ENCODE results near the gene ANO9.

ANO9 gene

DNA sequence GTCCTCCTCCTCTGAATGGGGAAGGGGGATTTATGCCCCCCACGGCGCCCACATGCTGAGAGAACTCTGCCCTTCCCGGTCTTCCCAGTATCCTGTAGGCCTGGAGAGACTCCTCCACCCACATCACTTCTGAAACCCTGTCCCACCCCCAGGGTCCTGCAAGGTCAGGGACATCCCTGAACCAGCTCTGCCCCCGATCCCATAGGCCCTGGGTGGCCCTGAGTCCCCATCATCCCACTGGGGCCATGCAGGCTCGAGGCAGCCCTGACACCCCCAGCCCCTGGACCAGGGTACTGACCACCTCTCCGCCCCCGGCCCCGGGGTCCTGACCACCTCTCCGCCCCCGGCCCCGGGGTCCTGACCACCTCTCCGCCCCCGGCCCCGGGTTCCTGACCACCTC, 60.8 kb downstream of the ANO9 start:
- DNase-seq = no peak

DNA sequence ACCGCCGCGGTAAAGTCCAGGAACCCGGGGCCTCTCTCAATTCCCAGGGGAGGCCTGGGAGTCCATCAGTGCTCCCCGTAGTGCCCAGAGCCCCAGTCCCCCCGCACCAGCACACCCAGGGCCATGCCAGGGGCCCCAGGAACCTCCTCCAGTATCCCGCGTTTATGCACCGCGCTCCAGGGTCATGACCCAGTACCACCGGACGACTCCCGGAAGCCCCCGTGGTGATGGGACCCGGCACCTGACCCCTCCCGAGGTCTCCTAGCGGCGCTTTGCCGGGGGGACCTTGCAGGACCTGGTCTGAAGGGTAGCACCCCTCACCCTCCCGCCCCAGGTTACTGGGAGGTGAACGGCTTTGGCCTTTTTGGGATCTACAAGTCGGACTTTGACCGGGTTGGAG, 61.3 kb downstream of the ANO9 start:
- no peak for DNase-seq

DNA sequence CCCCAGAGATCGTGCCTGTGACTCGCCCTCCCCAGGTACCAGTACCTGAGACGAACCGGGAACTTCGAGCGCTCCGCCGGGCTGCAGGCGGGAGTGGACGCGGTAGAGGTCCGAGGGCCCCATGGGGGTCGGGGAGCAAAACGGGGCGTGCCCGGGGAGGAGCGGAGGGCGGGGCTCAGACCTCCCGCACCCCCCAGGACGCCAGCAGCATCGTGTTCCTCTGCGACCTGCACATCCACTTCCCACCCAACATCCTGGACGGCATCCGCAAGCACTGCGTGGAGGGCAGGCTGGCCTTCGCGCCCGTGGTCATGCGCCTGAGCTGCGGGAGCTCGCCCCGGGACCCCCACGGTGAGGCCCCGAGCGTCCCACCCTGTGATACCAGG, 61.7 kb downstream of the ANO9 start:
- no peak for DNase-seq

DNA sequence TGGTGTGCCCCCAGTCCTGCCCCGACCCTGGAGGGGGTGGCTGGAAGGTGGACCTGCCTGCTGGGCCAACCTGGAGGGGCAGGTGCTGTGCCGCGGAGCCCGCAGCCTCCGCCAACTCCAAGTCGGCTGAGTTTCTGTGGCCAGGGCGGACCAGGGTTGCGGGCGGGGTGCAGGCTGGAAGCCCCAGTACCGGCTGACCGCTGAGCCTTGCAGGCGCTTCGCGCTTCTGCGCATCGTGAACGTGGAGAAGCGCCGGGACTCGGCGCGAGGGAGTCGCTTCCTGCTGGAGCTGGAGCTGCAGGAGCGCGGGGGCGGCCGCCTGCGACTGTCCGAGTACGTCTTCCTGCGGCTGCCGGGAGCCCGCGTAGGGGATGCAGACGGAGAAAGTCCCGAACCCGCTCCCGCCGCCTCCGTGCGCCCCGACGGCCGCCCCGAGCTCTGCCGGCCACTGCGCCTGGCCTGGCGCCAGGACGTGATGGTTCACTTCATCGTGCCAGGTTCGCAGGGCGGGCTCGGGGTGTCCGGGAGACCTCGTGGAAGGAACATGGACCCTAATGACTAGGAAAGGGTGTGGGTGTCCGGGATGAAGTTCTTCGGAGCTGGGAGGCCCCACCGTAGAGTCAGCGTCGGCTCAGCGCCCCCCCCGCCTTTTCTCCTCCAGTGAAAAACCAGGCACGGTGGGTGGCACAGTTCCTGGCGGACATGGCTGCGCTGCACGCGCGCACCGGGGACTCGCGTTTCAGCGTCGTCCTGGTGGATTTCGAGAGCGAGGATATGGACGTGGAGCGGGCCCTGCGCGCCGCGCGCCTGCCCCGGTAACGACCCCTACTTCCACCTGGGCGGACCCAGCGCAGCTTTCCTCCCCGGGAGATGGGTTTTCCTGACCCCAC, 62.4 kb downstream of the ANO9 start:
- DNase-seq = no peak

DNA sequence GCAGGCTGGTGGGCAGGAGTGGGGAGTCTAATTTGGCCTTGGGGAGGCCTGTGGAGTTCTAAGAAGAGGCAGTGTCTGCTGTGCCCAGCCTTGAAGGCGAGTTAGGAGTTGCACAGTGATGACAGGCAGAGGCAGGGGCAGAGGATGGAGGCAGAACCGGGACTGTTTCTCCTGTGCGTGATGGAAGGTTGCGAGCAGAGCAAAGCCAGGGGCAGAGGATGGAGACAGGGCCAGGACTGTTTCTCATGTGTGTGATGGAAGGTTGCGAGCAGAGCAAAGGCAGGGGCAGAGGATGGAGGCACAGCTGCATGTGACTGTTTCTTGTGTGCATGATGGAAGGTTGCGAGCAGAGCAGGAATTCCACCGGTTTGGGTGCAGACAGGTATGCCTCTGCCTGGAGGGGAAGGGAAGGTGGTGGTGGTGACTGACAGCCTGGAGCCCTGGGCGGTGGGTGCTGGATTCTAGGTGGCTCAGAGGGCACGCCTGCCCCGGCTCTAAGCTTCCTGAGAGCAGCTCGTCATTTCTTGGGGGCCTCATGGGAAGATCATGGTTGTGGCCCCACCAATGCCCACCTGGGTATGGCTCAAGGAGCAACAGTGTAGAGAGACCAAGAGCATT, 63.8 kb downstream of the ANO9 start:
- no peak for DNase-seq

DNA sequence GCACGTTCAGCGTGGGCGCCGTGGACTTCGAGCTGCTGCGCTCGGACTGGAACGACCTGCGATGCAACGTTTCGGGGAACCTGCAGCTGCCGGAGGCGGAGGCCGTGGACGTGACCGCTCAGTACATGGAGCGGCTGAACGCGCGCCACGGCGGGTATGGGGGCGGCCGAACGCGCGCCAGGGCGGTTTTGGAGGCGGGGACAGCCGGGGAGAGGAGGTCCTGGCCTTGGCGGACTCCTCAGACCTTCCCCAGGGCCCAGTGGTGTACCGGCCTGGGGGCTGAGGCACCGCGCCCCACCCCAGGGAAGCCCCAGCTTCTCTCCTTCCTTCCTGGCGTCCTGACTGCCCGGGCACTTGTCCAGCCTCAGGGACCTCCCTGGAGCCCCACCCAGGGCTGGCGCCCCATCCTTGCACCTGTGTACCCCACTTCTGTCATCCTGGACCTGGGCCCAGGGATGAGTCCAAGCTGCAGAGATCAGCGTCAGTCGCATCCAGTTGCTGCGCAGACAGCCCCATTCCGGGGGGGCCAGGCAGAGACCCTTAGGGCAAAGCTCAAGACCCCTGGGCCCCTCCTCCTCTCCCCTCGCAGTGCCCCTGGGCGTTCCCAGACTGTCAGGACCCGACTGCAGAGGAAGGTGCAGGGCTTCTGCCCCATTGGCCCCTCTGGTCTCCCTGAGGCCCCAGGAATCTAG, 64.5 kb downstream of the ANO9 start:
- no peak for DNase-seq

DNA sequence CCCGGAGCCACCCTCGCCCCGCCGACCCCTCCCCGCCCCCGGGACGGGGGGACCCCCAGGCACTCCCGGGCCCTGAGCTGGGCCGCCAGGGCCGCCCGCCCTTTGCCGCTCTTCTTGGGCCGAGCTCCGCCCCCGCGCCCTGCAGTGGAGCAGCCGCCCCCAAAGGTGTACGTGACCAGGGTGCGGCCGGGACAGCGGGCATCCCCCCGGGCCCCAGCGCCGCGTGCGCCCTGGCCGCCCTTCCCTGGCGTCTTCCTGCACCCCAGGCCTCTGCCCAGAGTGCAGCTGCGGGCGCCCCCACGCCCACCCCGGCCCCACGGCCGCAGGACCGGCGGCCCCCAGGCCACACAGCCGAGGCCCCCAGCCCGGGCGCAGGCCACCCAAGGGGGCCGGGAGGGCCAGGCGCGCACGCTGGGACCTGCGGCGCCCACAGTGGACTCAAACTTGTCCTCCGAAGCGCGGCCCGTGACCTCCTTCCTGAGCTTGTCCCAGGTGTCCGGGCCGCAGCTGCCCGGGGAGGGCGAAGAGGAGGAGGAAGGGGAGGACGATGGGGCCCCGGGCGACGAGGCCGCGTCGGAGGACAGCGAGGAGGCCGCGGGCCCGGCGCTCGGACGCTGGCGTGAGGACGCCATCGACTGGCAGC, 65.2 kb downstream of the ANO9 start:
- DNase-seq = no peak

DNA sequence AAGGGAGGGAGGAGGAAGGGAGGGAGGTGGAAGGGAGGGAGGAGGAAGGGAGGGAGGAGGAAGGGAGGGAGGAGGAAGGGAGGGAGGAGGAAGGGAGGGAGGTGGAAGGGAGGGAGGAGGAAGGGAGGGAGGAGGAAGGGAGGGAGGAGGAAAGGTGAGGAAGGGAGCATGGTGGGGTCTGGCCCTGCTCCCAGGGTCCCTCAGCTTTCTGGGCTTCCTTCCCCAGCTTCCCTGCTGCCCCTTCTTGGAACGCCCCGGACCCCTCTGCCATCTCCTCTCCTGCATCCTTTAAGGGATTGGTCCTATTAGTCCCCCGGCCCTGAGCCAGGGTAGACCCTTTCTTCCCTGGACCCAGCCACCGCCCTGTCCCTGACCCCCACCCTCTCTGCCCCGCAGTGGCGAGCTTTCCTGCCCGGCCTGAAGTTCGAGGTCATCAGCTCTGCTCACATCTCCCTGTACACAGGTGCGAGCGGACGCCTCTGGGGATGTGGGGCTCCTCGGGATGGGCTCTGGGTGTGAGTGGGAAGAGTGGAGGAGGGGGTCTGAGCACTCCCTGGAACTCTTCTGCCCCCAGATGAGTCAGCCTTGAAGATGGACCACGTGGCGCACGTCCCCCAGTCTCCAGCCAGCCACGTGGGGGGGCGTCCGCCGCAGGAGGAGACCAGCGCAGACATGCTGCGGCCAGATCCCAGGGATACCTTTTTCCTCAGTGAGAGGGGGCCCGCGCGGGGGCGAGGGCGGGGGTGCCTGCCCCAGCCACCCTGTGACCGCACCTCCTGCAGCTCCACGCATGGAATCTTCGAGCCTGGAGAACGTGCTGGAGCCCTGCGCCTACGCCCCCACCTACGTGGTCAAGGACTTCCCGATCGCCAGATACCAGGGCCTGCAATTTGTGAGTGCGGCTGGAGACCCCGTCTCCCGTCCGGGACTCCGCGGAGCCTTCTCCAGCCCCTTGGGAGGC, 66.5 kb downstream of the ANO9 start:
- no peak for DNase-seq

DNA sequence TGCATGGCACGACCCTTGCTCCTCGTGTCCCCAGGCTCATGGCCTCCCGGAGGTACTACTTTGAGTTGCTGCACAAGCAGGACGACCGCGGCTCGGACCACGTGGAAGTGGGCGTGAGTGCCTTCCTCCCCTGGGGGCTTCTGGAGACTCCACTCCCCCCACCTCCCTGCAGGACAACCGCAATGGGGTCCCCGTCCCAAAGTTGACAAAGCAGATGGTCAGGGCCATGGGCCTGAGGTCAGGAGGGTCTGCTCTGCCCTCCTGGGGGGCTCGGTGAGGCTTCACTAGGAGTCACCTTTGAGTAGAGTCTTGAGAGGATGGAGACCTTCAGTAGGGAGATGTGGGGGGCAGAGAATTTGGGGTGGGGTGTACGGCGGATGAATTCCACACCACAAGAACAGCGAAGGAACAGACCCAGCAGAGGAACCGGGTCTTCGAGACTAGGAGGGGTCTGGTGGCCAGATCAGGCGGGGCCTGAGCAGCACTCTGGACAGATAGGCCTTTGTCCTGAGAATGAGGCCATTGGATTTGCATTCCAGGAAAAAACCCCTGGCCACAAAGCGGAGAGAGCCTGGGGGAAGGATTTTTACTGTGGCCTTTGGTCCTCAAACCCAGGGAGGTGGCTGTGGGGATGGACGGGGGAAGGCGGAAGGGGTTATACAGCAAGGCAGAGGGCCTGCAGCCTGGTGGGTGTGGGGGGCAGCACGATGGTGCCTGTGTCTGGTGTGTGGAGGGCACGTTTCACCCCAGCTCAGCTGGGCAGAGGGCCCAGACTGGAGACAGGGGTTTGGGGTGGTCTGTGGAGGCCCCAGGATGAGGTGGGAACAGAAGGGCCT, 67.9 kb downstream of the ANO9 start:
- no peak for DNase-seq

DNA sequence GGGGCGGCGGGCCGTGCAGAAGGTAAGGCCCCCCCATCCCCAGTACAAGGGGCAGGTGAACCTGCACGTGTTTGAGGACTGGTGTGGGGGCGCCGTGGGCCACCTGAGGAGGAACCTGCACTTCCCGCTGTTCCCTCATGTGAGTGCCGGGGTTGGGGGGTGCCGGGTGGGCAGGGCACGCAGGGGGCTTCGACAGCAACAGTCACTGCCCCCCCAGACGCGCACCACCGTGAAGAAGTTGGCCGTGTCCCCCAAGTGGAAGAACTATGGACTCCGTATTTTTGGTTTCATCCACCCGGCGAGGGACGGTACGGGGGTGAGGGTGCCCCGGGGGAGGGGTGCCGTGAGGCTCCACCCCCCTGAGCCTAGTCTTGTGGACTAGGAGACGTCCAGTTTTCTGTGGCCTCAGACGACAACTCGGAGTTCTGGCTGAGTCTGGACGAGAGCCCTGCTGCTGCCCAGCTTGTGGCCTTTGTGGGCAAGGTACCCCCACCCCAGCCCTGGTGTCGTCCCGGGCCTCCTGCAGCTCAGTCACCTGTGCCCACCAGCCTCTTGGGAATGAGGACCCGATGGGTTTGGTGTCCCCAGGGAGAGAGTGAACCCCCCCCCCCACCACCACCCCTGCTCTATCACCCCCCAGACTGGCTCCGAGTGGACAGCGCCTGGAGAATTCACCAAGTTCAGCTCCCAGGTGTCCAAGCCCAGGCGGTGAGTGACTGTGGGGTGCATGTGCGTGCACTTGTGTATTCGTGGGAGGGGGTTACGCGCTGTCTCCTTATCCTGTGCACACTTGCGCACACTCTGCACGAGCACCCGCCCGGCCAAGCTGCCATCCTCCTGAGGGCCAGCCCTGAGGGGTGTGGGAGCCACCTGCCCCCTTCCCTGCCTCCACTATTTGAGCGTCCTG, 68.7 kb downstream of the ANO9 start:
- no peak for DNase-seq

DNA sequence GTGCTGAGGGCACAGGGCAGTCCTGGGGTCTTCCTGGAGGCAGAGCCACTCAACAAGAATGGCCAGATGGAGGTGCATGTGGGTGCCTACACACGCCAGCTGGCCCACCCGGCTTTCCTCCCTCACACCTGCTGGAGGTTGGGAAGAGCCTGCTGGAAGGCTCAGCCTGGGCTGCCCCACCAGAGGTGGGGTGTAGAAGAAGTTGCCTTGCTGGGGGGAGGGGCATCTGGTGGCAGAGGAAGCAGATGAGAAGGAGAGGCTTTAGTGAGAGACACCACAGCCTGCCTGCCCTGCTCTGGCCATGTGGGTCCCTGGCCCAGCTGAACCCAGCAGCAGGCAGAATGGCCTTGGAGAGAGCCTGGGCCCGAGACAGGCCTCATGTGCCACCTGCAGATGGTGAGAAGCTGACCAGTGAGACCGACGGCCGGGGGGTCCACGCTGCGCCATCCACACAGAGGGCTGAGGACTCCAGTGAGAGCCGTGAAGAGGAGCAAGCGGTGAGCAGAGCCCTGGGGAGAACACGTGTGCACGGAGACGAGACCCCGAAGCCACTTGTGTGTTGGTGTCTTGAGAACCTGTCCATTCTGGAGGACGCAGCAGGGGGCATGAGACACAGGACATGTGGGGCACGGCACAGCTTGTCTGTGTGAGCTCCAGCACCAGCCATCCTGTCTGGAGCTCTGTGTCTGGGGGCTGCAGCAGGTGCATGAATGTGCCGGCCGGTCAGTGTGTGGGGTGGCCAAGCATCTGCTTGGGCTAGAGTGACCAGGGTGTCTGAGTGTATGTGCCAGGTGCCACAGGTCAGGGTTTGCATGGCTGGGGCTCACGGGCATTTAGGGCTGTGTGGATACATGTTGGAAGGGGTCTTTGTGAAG, 69.9 kb downstream of the ANO9 start:
- DNase-seq = no peak

DNA sequence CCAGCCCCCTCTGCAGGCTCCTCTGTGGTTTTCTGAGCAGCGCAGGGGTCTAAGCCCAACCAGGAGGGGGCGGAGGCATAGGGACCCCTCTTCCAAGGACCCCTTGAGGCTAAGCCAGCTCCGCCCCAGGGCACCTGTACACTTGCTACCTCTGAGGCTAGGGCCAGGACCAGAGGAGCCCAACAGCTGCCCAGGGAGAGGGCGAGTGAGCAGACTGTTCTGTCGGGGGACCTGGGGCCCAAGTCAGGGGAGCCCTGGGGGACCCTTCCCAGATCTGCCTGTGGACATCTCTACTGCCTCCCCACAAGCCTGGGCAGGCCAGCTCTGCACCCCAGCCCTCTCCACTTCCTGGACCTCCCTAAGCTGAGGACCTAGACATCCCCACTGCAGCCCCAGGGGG, 70.8 kb downstream of the ANO9 start:
- DNase-seq = no peak

DNA sequence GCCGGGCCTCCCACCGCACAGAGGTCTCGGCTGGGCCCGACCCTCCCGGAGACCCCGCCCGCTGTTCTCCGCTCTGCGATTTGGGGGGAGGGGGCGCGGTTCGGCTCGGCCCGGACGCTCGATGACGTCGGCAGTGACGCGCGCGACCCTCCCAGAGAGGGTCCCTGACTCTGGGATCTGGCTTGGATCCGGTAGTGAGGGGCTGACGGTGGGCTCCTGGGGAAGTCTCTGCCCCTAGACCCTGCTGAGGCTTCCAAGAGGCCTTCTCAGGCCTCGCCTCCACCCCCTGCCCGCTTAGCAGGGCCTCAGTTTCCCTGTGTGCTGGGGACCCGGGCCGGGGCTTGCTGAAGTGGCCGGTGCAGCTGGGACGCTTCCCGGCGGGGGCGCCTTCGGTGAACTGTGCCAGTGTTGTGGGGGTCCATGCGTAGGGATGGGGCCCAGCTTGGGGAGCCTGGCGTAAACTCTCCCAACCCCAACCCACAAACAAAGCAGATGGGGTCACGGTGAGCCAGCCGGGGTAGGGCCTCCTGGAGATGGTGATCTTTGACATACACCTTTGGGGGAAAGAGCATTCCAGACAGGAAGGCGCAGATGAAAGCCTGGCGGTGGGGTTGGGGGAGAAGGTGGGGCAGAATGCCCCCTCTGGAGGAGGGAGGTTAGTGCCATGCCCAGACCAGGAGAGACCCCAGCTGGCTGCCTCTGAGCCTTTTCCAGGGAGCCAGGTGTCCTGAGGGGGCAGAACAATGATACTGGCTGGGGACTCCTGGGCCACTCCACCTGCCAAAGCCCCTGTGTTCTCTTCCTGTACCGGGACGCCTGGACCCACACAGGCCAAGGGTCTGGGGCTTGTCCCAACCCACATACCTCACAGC, 71.5 kb downstream of the ANO9 start:
- peak; percentile 61 for DNase-seq

DNA sequence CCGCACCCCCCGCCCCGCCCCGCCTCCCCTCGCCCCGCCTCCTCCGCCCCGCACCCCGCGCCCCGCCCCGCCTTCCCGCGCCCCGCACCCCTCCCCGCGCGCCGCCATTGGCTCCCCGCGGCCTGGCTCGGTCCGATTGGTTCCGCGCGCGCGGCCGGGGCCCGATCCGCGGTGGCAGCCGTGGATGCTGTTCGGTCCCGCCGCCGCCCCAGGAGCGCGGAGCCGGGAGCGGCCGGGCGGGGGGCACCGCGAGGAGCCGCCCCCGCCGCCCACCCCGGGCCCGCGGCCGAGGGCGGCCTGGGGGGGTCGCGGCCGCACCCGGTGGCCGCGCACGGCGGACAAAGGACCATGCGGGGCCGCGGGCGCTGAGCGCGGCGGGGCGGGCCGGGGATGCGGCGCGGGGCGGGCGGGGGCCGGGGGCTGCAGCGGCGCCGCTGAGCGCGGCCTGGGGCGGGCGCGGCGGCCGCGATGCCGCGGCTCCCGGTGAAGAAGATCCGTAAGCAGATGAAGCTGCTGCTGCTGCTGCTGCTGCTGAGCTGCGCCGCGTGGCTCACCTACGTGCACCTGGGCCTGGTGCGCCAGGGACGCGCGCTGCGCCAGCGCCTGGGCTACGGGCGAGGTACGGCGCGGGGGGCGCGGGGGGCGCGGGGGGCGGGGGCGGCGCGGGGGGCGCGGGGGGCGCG, 72.3 kb downstream of the ANO9 start, which contains the start of gene B4GALNT4:
Gene B4GALNT4 (plus strand): TSS at position 164 of the 683 bp plus-strand sequence. CDS start 305 bp downstream, at position 469.
- peak; percentile 69 for DNase-seq

DNA sequence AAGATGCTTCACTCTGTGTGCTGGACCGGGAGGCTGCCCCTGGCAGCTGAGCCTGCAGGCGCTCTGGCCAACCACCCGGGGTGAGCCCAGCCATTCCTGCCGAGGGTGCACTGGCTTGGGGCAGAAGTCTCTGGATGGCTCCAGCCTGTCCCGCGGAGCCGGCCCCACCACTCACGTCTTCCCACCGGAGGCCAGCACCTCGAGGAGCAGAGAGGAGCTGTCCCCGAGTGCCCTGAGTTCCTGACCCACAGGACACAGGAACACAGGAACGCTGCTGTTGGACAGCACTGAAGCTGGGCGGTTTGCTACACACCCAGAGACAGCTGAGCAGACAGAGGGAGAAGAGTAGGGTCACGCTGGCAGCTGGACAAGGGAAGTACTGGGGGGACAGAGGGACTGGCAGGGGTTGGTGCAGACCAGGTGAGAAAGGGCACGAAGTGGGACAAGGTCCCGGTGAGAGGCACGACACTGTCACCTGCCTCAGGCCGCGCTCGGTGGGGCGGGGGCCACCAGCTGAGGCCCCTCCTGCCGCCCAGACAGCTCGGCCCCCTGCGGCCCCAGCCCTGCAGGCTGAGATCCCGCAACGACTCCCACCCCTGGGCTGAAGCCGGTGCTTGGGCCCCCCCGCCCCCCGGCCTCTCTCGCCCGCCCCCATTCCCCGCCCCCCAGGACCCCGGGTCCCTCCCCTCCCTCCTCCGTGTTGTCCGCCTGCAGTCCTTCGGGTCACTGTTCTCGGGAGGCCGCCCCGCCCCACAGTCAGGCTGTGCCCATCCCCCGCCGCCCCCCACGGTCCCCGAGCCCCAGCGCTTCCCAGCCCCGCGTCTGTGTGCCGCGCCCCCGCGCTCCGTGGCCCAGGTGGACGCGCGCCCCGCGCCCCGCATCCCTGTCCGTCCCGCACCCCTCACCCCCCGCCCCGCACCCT, 73.1 kb downstream of the ANO9 start:
- peak; percentile 58 for DNase-seq

DNA sequence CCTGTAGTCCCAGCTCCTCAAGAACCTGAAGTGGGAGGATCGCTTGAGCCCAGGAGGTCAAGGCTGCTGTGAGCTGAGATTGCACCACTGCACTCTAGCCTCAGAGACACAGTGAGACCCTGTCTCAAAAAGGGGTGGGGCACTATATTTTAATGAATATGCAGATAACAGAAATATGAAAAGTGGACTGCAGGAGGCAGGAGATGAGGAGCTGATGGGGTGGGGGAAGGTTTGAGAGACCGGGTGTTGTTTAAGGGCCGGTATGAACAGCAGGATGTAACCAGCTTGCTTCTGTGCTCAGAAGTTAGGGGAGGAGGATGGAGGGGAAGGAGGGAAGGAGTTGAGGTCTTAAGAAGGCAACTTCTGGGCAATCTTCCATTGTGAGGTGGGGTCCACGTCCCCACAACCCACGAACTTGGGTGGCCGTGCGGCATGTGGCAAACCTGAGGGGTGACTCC, 73.8 kb downstream of the ANO9 start:
- no peak for DNase-seq
